Colonic mucosa (tissue), 4 donors: Measurements from ENCODE around the gene PATZ1. TPM values are rescaled to one million over a fixed set of nuclear protein-coding genes. Genes with fewer than 3 reads are reported as not detected.

Source experiments
- DNase-seq: peaks from one replicate; pipeline ENCODE4 v3.0.0-alpha.2; 2020
- H3K27ac ChIP-seq: fragments of 200-600 bp; one replicate; pipeline ENCODE4 v1.8.0; 2021
- H3K27me3 ChIP-seq: fragments of 200-600 bp; one replicate; pipeline ENCODE4 v1.8.0; 2021
- H3K36me3 ChIP-seq: fragments of 200-600 bp; one replicate; pipeline ENCODE4 v1.8.0; 2021
- H3K4me1 ChIP-seq: fragments of 200-600 bp; one replicate; pipeline ENCODE4 v1.8.0; 2021; ENCODE audit warnings: mild to moderate bottlenecking
- H3K4me3 ChIP-seq: fragments of 200-600 bp; one replicate; pipeline ENCODE4 v1.8.0; 2021
- H3K9ac ChIP-seq, 2 donors: one replicate each; pipeline ENCODE4 v1.7.0; 2013; ENCODE audit warnings: control low read depth in 2 of 2, low read depth in 2 of 2, low read length in 2 of 2
- H3K9me3 ChIP-seq: fragments of 200-600 bp; one replicate; pipeline ENCODE4 v1.8.0; 2021
- intact Hi-C: fragments of 100-400 bp; cut with DNase I; formaldehyde crosslinking; loops from one replicate; pipeline ENCODE4 v1.14.1; 2022
- total RNA-seq, 2 donors: library from RNA; stranded (reverse); fragmentation: NEBNext Ultra II Directional in 1 of 2; extraction: Animal tissue kit (Norgen Biotek cat#: 25700) in 1 of 2; gene quantifications; one replicate each; pipeline ENCODE4 v1.2.1, GENCODE V29; 2021
- TF ChIP-seq, protein P1 (sequence below): fragments of 200-600 bp; IDR thresholded peaks from one replicate; pipeline ENCODE4 v1.8.0; 2022; ENCODE audit warnings: antibody characterized with exemption, mild to moderate bottlenecking
- donor health status: healthy.
- donor health status: DM: no; HTN: no; CAD: no.
- donor health status: DM: no; HTN: no; CAD: no.

The PATZ1 gene
- total RNA-seq, 2 donors from 2014 or later: 13.8 to 17.9 TPM

DNA sequence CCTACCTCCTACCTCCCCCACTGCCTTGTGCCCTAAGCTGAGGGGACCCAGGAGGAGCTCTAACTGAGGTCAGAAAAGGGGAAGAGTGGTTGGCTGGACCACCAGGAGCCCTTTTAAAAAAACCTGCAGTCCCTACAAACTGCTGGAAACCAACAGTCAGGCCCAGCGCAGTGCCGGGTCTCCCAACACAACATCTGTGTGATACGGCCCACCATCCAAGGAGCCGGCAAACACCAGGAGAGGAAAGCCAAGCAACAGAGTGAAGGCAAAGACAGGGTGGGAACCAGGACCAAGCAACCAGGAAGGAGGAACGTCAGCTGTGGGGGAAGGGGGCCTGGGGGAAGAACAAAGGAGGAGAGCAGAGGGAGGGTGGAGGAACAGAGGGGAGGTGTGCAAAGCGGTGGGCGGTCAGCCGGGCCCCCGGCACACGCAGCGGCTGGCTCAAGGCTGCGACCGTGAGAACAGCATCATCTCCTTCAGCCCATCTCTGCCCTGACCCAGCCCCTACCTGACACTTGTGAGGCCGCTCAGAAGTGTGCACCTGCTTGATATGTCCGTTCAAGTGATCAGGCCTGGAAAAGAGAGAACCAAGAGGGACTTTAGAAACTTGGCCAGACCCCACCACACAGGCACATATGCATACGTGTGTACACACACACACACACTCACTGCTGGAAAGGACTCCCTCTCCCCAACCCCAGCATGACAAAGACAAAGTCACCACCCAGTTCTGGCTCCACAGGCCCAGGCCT, 3.6 kb downstream of the PATZ1 start:
- H3K27me3 ChIP-seq: no peaks in the 10 kb centered on the region
- H3K9ac ChIP-seq: peak overlapping the region; percentile 42 to 45
- no peaks in the 10 kb centered on the region for H3K36me3 ChIP-seq
- intact Hi-C loops: no loop called here
- no peak overlapping the region for H3K27ac ChIP-seq
- no peaks in the 10 kb centered on the region for H3K9me3 ChIP-seq
- peaks cover 27% of the 10 kb centered on the region for H3K4me1 ChIP-seq
- DNase-seq: peak; percentile 25
- no peak overlapping the region for H3K4me3 ChIP-seq
- TF ChIP-seq, protein P1, sequence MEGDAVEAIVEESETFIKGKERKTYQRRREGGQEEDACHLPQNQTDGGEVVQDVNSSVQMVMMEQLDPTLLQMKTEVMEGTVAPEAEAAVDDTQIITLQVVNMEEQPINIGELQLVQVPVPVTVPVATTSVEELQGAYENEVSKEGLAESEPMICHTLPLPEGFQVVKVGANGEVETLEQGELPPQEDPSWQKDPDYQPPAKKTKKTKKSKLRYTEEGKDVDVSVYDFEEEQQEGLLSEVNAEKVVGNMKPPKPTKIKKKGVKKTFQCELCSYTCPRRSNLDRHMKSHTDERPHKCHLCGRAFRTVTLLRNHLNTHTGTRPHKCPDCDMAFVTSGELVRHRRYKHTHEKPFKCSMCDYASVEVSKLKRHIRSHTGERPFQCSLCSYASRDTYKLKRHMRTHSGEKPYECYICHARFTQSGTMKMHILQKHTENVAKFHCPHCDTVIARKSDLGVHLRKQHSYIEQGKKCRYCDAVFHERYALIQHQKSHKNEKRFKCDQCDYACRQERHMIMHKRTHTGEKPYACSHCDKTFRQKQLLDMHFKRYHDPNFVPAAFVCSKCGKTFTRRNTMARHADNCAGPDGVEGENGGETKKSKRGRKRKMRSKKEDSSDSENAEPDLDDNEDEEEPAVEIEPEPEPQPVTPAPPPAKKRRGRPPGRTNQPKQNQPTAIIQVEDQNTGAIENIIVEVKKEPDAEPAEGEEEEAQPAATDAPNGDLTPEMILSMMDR: no peak

DNA sequence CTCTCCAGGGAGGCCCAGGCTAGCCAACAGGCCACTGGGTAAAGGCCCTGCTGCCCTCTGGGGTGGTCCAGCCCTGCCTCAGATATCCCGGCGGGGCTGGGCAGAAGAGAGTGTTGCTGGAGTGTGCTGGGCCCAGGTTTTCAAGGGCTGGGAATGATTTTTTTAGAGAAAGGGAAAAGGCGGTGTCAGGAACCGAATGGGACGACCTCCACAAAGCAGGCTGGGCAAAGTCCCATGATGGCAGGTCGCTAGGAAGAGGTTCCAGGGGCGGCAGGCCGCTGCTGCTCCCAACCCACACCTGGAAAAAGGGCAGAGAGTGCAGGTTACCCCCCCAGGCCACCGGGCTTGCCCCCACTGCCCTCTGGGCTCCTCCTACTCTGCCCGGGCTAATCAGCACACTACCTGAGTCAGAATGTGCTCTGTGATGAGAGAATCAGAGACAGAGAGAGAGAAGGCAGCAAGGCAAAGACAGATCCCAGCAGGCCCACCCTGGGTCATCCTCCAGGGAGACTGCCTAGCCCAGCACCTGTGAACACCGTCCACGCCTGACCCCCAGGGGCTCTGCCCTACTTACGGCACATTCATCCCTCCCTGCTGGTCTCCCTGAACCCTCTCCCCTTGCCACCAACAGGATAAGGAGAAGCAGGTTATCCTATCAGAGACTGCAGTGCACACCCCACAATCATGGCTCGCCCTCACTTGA, 4.6 kb downstream of the PATZ1 start:
- Histone ChIP-seq H3K4me3 (no peak overlapping the region), H3K27me3 (no peaks in the 10 kb centered on the region), H3K9me3 (no peaks in the 10 kb centered on the region), H3K36me3 (no peaks in the 10 kb centered on the region), H3K27ac (no peak overlapping the region), H3K4me1 (peaks cover 27% of the 10 kb centered on the region), H3K9ac (no peak overlapping the region)
- no peak for DNase-seq
- TF ChIP-seq, protein P1: no peak
- intact Hi-C loops: no loop called here

DNA sequence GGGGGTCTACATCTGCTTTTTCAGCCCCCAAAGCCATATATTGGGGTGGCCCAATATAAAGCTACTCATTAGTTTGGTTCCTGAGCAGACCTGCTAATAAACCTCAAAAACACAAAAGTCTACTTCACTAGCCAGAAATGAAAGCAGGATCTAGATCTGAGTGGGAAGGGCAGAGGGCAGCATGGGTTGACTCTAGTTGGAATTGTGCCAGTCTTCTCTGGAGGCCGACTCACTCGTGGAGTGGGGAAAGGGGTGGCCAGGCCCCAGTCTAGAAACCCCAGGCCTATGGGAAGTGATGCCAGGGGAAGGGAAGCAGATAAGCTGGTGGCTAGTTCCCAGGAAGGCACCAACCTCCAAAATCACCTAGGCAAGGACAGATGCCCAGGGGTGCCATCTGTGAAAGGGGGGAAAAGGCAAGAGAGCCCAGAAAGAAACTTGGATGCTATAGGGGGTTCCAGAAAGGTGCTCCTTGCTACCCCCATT, 5.3 kb downstream of the PATZ1 start:
- intact Hi-C loops: no loop called here
- peaks cover 27% of the 10 kb centered on the region for H3K4me1 ChIP-seq
- no peaks in the 10 kb centered on the region for H3K36me3 ChIP-seq

DNA sequence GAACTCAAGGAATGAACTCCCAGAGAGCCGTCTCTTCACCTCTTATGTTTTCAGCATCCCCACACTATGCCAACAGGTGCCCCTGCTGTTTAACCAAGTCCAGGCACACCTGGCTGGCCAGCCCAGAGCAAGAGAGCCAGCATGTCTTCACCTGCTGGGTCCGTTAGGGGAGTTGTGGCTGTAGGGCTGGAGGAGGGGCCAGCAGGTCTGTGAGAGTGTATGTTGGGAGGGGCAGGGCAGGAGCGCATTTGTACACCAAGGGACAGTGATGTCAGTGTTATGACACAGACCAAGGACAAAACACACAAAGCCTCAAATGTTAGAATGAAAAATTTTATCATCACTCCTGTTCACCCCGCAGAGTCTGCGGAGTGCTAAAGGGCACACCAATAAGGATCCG, 5.8 kb downstream of the PATZ1 start:
- peaks cover 27% of the 10 kb centered on the region for H3K4me1 ChIP-seq
- H3K9ac ChIP-seq: no peak overlapping the region
- no peak overlapping the region for H3K4me3 ChIP-seq
- no peak overlapping the region for H3K27ac ChIP-seq
- no peak for DNase-seq
- H3K27me3 ChIP-seq: no peaks in the 10 kb centered on the region
- intact Hi-C loops: no loop called here
- TF ChIP-seq, protein P1: no peak
- H3K36me3 ChIP-seq: no peaks in the 10 kb centered on the region
- H3K9me3 ChIP-seq: no peaks in the 10 kb centered on the region

More for the DNA sequence above, 5.3 kb downstream of the PATZ1 start:
- H3K27ac ChIP-seq: no peak overlapping the region
- H3K9ac ChIP-seq: no peak overlapping the region
- no peaks in the 10 kb centered on the region for H3K9me3 ChIP-seq
- no peaks in the 10 kb centered on the region for H3K27me3 ChIP-seq
- DNase-seq: no peak
- TF ChIP-seq, protein P1: no peak
- no peak overlapping the region for H3K4me3 ChIP-seq

DNA sequence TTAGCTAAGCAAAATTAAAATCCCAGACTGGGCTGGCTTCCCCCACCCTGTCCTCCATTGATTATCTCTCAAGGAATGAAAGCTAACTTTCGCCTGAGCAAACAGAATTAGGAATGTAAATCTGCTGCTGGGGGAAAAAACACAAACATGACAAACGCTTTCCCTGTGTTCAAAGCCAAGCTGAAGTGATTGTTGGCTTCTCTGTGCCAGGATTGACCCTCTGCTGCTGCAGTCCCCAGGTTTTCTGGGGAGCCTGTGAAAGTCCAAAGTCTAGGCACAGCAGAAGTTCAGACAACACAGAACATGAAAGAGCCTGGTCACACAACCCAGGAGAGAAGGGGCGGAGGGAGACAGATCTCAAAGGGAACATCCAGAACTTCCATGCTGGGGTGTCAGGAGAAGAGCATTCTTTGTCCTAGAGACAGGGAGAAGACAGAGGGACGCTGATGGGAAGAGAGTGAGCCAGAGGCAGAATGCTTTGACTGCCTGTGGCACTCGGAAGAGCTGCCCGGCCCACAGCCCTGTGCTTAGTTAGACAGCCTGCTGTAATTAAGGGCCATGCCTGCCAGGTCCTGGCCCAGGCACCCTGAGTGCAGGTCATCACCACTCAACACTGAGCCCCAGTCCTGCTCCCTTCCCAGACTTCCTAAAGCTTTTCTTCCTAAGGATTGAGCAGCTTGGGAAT, 6.9 kb downstream of the PATZ1 start:
- H3K27me3 ChIP-seq: no peaks in the 10 kb centered on the region
- H3K9me3 ChIP-seq: no peaks in the 10 kb centered on the region
- no peak overlapping the region for H3K4me3 ChIP-seq
- H3K27ac ChIP-seq: no peak overlapping the region
- H3K4me1 ChIP-seq: peaks cover 17% of the 10 kb centered on the region
- intact Hi-C loops: no loop called here
- DNase-seq: no peak
- TF ChIP-seq, protein P1: no peak
- H3K9ac ChIP-seq: peak overlapping the region in 1 of 2 donors; percentile 17
- H3K36me3 ChIP-seq: no peaks in the 10 kb centered on the region
